KBM-7 (cell line): ENCODE measurements around the gene IGSF11.
A peak's percentile ranks its signal among the peaks of the same experiment; 100 is the strongest.
"Not testable (repeated sequence)": the region's sequence is repeated elsewhere in the genome, so short reads cannot be mapped to it uniquely, and the experiment has no call there.

ENCODE experiments used
- DNase-seq: peaks from one replicate; pipeline ENCODE4 v3.0.0-alpha.2; 2015
- in situ Hi-C: fragments of 300-500 bp; cut with MboI; formaldehyde crosslinking; loops from 2 replicates; pipeline ENCODE4 v1.14.3; 2020; ENCODE audit warnings: low sequenced_read_pairs, low pct_unique_long_range_greater_than_20kb, mixed read lengths

IGSF11 gene

GRCh38 chr3:118910332-118910731 lies 124.3 kb downstream of the IGSF11 start:
- no peak for DNase-seq

GRCh38 chr3:118909763-118910162 lies 124.9 kb downstream of the IGSF11 start:
- no peak for DNase-seq
- in situ Hi-C loops = no loop called here

More at GRCh38 chr3:118910332-118910731, 124.3 kb downstream of the IGSF11 start:
- in situ Hi-C loops = no loop called here

DNA sequence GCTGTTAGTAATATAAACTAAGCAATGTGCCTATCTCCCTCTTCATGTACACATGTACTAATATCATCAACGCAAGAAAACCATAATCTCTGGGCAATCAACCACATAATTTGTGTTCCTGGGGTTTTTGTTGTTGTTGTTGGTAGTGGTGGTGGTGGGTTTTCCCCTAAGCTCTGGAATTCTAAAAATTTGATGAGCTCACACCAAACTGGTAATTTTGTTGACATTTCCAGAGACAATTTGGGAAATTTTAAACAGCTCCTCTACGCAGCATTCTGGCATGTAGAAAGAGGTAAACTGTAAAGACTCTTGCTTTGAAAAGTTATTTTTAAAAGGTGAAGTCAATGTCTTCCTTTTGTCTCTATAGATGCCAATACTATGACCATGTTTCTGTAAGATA lies 126.7 kb downstream of the IGSF11 start:
- in situ Hi-C loops = no loop called here
- DNase-seq = no peak

GRCh38 chr3:118900737-118901525 lies 133.7 kb downstream of the IGSF11 start:
- DNase-seq = no peak
- in situ Hi-C loops = no loop called here

- in situ Hi-C loops = loop anchor here (25.0 kb wide), 2 partner anchors 197 to 797 kb away; partner anchors contain the start of gene COX17
- no peak for DNase-seq
Observed at GRCh38 chr3:118890206-118890605, 144.4 kb downstream of the IGSF11 start.

GRCh38 chr3:118889691-118890090 lies 145.0 kb downstream of the IGSF11 start:
- in situ Hi-C loops = loop anchor here (25.0 kb wide), 2 partner anchors 198 to 798 kb away; partner anchors contain the start of gene COX17

GRCh38 chr3:118886708-118887107 lies 147.9 kb downstream of the IGSF11 start:
- no peak for DNase-seq
- in situ Hi-C loops = loop anchor here (25.0 kb wide), 2 partner anchors 201 to 801 kb away; partner anchors contain the start of gene COX17

More at GRCh38 chr3:118889691-118890090, 145.0 kb downstream of the IGSF11 start:
- no peak for DNase-seq

DNA sequence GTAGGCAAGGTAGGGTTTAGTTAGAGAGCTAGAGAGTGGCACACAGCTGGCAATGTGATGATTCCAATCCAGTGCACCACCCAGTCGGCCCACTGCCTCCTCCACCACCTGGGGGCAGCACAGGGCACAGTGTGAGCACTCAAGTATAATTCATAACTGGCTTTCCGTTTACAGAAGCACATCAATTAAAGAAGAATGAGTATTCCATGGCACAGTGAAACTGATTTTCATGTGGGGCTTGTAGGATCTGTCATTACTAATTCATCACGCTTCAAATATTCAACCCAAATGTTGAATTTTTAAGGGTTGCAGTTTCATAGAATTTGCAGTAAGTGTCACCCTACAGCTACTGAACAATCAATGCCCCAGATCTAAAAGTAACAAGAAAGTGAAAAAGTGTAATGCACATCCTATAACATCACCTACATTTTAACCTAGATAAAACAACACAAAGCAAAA lies 149.9 kb downstream of the IGSF11 start:
- peak; percentile 58 for DNase-seq
- in situ Hi-C loops = loop anchor here (25.0 kb wide), 2 partner anchors 203 to 803 kb away; partner anchors contain the start of gene COX17

GRCh38 chr3:118882353-118882947 lies 152.2 kb downstream of the IGSF11 start:
- peak; percentile 73 for DNase-seq
- in situ Hi-C loops = loop anchor here (25.0 kb wide), 2 partner anchors 205 to 805 kb away; partner anchors contain the start of gene COX17

DNA sequence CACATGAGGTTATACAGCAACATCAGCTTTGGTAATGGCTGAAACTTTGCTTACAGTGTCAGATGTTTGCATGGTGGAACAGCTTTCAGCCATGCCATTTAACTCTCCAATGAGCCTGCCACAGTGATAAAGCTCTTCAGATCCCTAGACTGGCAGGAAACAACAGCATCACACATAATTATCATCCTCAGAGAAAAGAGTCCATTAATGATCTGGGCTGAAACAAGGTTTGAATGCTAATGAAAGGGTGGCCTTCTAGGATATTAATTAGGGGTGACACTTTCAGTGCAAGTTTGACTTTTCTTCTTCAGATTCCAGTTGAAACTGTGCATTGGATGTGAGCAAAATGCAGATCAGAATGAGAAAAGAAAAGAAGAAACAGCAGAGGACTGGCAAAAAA lies 166.6 kb downstream of the IGSF11 start:
- no peak for DNase-seq
- in situ Hi-C loops = no loop called here

DNA sequence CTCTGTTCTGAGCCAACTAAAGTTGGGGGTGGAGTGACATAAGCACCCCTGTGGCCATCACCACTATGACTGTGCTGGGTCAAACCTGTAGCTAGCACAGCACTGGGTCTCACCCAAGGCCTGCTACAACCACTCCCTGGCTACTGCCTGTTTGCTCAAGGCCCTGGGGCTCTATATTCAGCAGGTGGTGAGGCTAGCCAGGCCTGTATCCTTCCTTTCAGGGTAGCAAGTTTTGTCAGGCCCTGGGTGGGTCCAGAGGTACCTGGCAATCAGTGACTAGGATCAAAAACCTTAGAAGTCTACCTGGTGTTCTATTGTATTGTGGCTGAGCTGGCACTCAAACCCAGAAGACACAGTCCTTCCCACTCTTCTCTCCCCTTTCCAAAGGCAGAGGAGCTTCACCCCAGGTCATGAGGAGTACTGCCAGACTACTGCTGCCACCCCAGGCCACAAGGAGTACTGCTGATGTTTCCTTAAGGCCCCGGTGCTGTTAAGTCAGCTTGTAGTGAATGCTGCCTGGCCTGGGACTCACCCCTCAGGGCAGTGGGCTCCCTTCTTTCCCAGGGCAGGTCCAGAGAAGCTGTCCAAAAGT lies 170.8 kb downstream of the IGSF11 start:
- DNase-seq = no peak
- in situ Hi-C loops = no loop called here

DNA sequence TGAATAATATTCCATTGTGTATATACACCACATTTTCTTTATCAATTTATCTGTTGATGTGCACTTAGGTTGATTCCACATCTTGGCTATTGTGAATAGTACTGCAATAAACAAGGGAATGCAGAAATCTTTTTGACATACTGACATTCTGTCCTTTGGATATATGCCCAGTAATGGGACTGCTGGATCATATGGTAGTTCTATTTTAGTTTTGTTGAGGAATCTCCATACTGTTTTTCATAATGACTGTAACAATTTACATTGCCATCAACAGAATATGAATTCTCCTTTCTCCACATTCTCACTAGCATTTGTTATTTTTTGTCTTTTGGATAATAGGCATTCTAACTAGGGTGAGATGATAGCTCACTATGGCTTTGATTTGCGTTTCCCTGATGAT lies 174.7 kb downstream of the IGSF11 start:
- in situ Hi-C loops = no loop called here

GRCh38 chr3:118851466-118852193 lies 183.0 kb downstream of the IGSF11 start:
- in situ Hi-C loops = not testable (repeated sequence)
- peak; percentile 19 for DNase-seq

More for the DNA sequence above, 174.7 kb downstream of the IGSF11 start:
- no peak for DNase-seq

- DNase-seq = no peak
Observed at GRCh38 chr3:118850687-118851086, 184.0 kb downstream of the IGSF11 start.

More at GRCh38 chr3:118850687-118851086, 184.0 kb downstream of the IGSF11 start:
- in situ Hi-C loops = no loop called here
